Renal cortex interstitium (tissue), 11 donors: ENCODE results near the gene TEDC2. TPM values are rescaled to one million over a fixed set of nuclear protein-coding genes. Genes with fewer than 3 reads are reported as not detected.
"Not testable (repeated sequence)": the region's sequence is repeated elsewhere in the genome, so short reads cannot be mapped to it uniquely, and the experiment has no call there.

ENCODE experiments used
- DNase-seq, 11 donors: peaks; one replicate each; pipeline ENCODE4 v3.0.0-alpha.2; 2013; ENCODE audit warnings: low read depth in 9 of 11, low spot score in 4 of 11; ENCODE audit errors: extremely low read depth in 1 of 11
- polyA plus RNA-seq, 3 donors: library from polyadenylated mRNA; unstranded; fragments of 120-200 nt; gene quantifications; one replicate each; pipeline ENCODE4 v1.2.1, GENCODE V29; 2013; ENCODE audit not compliant: insufficient read length in 3 of 3

TEDC2 gene
- polyA plus RNA-seq, 3 donors, result 8.5 to 14.2 (median 11.8) TPM

- DNase-seq, result no peak
Measured at GRCh38 chr16:2432801-2433505, 27.0 kb upstream of the TEDC2 start.

- not testable (repeated sequence) for DNase-seq
Measured at GRCh38 chr16:2435236-2435635, 24.7 kb upstream of the TEDC2 start.

- no peak for DNase-seq
Measured at GRCh38 chr16:2436110-2436509, 23.8 kb upstream of the TEDC2 start.

- DNase-seq, result no peak
Measured at GRCh38 chr16:2437032-2437790, 22.7 kb upstream of the TEDC2 start.

- no peak for DNase-seq
Measured at GRCh38 chr16:2438121-2438520, 21.8 kb upstream of the TEDC2 start.

- no peak for DNase-seq
Measured at GRCh38 chr16:2439598-2439997, 20.3 kb upstream of the TEDC2 start.

- not testable (repeated sequence) for DNase-seq
Measured at GRCh38 chr16:2441143-2441804, 18.6 kb upstream of the TEDC2 start.

- DNase-seq, result no peak
Measured at GRCh38 chr16:2443555-2443954, 16.4 kb upstream of the TEDC2 start.

GRCh38 chr16:2447920-2448583 is 11.9 kb upstream of the TEDC2 start:
- DNase-seq, result no peak

GRCh38 chr16:2449118-2449517 is 10.8 kb upstream of the TEDC2 start:
- DNase-seq, result no peak

- DNase-seq, result no peak
Measured at GRCh38 chr16:2450535-2450934, 9.4 kb upstream of the TEDC2 start.

- no peak for DNase-seq
Measured at GRCh38 chr16:2450975-2451381, 8.9 kb upstream of the TEDC2 start.

GRCh38 chr16:2451851-2452320 is 8.0 kb upstream of the TEDC2 start:
- no peak for DNase-seq

- no peak for DNase-seq
Measured at GRCh38 chr16:2452650-2453049, 7.3 kb upstream of the TEDC2 start.

GRCh38 chr16:2455081-2455845 is 4.6 kb upstream of the TEDC2 start:
- no peak for DNase-seq

GRCh38 chr16:2456551-2457153 is 3.3 kb upstream of the TEDC2 start:
- DNase-seq, result no peak

- DNase-seq, result no peak
Measured at GRCh38 chr16:2457267-2457666, 2.6 kb upstream of the TEDC2 start.

GRCh38 chr16:2457946-2458345 is 2.0 kb upstream of the TEDC2 start:
- no peak for DNase-seq
